Stimulated activated naive B cell treated with anti-CD40 and anti-IgM and Interleukin-4, amounts not matched to agents 10 μg/mL and 1 μg/mL and 100 μg/mL, for 72 hours (primary cell): ENCODE measurements around the gene TEX51.

Experiments
- ATAC-seq, 2 donors: fragments of 150-1000 bp; cut with Tn5 transposase; replicated peaks; 2 replicates each; pipeline ENCODE4 v1.10.0; 2021; ENCODE audit warnings: moderate library complexity in 1 of 2
- DNase-seq: peaks from one replicate; pipeline ENCODE4 v3.0.0; 2021
- H3K27ac Mint-ChIP-seq: one replicate; pipeline ENCODE4 v1.8.0; 2022; ENCODE audit warnings: mild to moderate bottlenecking, mixed read lengths
- H3K27me3 Mint-ChIP-seq, 2 donors: one replicate each; pipeline ENCODE4 v1.8.0; 2022; ENCODE audit warnings: mixed read lengths in 2 of 2
- H3K36me3 Mint-ChIP-seq, 2 donors: one replicate each; pipeline ENCODE4 v1.8.0; 2022; ENCODE audit warnings: mixed read lengths in 2 of 2, mild to moderate bottlenecking in 1 of 2
- H3K4me1 Mint-ChIP-seq, 2 donors: one replicate each; pipeline ENCODE4 v1.8.0; 2022; ENCODE audit warnings: mixed read lengths in 2 of 2, mild to moderate bottlenecking in 1 of 2
- H3K4me3 Mint-ChIP-seq, 2 donors: one replicate each; pipeline ENCODE4 v1.8.0; 2022; ENCODE audit warnings: mild to moderate bottlenecking in 2 of 2, mixed read lengths in 2 of 2, moderate library complexity in 1 of 2
- H3K9me3 Mint-ChIP-seq, 2 donors: one replicate each; pipeline ENCODE4 v1.8.0; 2022; ENCODE audit warnings: mixed read lengths in 2 of 2, mild to moderate bottlenecking in 1 of 2

TEX51 gene

GRCh38 chr2:126930970-126931590, 32.4 kb downstream of the TEX51 start:
- Mint-ChIP-seq H3K4me1 (peaks cover 7 to 11% of the 10 kb centered on the region in 2 donors), H3K4me3 (no peak overlapping the region), H3K9me3 (peaks cover 9 to 18% of the 10 kb centered on the region in 2 donors), H3K36me3 (peaks cover 0 to 6% of the 10 kb centered on the region in 2 donors), H3K27ac (no peak overlapping the region), H3K27me3 (peaks cover 7 to 22% of the 10 kb centered on the region in 2 donors)
- DNase-seq (no peak), ATAC-seq (no peak)

- Mint-ChIP-seq H3K27ac (no peak overlapping the region), H3K27me3 (peaks cover 7 to 25% of the 10 kb centered on the region in 2 donors), H3K36me3 (peaks cover 0 to 6% of the 10 kb centered on the region in 2 donors), H3K4me1 (peaks cover 12 to 14% of the 10 kb centered on the region in 2 donors), H3K9me3 (peaks cover 9 to 13% of the 10 kb centered on the region in 2 donors), H3K4me3 (no peak overlapping the region)
- ATAC-seq (no peak), DNase-seq (no peak)
Observed at GRCh38 chr2:126932529-126932928, 33.8 kb downstream of the TEX51 start.

GRCh38 chr2:126932966-126933710, 34.4 kb downstream of the TEX51 start:
- Mint-ChIP-seq H3K27me3 (peaks cover 7 to 28% of the 10 kb centered on the region in 2 donors), H3K36me3 (peaks cover 0 to 6% of the 10 kb centered on the region in 2 donors), H3K27ac (no peak overlapping the region), H3K4me1 (peaks cover 12 to 14% of the 10 kb centered on the region in 2 donors), H3K4me3 (no peak overlapping the region), H3K9me3 (peaks cover 9 to 10% of the 10 kb centered on the region in 2 donors)
- DNase-seq (no peak), ATAC-seq (no peak)

- Mint-ChIP-seq H3K36me3 (peaks cover 0 to 6% of the 10 kb centered on the region in 2 donors), H3K4me1 (peaks cover 12 to 14% of the 10 kb centered on the region in 2 donors), H3K9me3 (peaks cover 9 to 10% of the 10 kb centered on the region in 2 donors), H3K4me3 (no peak overlapping the region), H3K27me3 (peaks cover 7 to 30% of the 10 kb centered on the region in 2 donors), H3K27ac (no peak overlapping the region)
- DNase-seq = no peak
- no peak for ATAC-seq
Observed at GRCh38 chr2:126933711-126934091, 35.0 kb downstream of the TEX51 start.

- Mint-ChIP-seq H3K4me1 (peaks cover 12 to 14% of the 10 kb centered on the region in 2 donors), H3K36me3 (peaks cover 0 to 6% of the 10 kb centered on the region in 2 donors), H3K4me3 (no peak overlapping the region), H3K9me3 (peaks cover 5 to 9% of the 10 kb centered on the region in 2 donors), H3K27me3 (peaks cover 7 to 30% of the 10 kb centered on the region in 2 donors), H3K27ac (no peak overlapping the region)
- ATAC-seq (no peak), DNase-seq (no peak)
Observed at GRCh38 chr2:126934809-126935208, 36.1 kb downstream of the TEX51 start.

- H3K36me3 Mint-ChIP-seq = peaks cover 0 to under 1% of the 10 kb centered on the region in 2 donors
- H3K9me3 Mint-ChIP-seq = peaks cover 0 to under 1% of the 10 kb centered on the region in 2 donors
- H3K27me3 Mint-ChIP-seq = peaks cover 0 to 25% of the 10 kb centered on the region in 2 donors
- peaks cover 12 to 14% of the 10 kb centered on the region in 2 donors for H3K4me1 Mint-ChIP-seq
- no peak overlapping the region for H3K4me3 Mint-ChIP-seq
- H3K27ac Mint-ChIP-seq = no peak overlapping the region
- ATAC-seq (peak; percentile 68 to 70), DNase-seq (no peak)
Observed at GRCh38 chr2:126935774-126936173, 37.1 kb downstream of the TEX51 start.

GRCh38 chr2:126936219-126936723, 37.6 kb downstream of the TEX51 start:
- Mint-ChIP-seq H3K27ac (no peak overlapping the region), H3K4me3 (no peak overlapping the region), H3K27me3 (peaks cover 0 to 25% of the 10 kb centered on the region in 2 donors), H3K9me3 (no peaks in the 10 kb centered on the region), H3K36me3 (no peaks in the 10 kb centered on the region), H3K4me1 (peaks cover 12 to 14% of the 10 kb centered on the region in 2 donors)
- ATAC-seq (peak in 1 of 2 donors; percentile 8), DNase-seq (no peak)

GRCh38 chr2:126940331-126940730, 41.6 kb downstream of the TEX51 start:
- H3K4me1 Mint-ChIP-seq = peaks cover 10% of the 10 kb centered on the region in 2 donors
- no peak overlapping the region for H3K27ac Mint-ChIP-seq
- no peak for DNase-seq
- H3K27me3 Mint-ChIP-seq = peaks cover 0 to 20% of the 10 kb centered on the region in 2 donors
- no peak overlapping the region for H3K4me3 Mint-ChIP-seq
- no peak for ATAC-seq
- H3K9me3 Mint-ChIP-seq = peaks cover 5 to 8% of the 10 kb centered on the region in 2 donors
- no peaks in the 10 kb centered on the region for H3K36me3 Mint-ChIP-seq

GRCh38 chr2:126942427-126943203, 43.9 kb downstream of the TEX51 start:
- H3K4me3 Mint-ChIP-seq = no peak overlapping the region
- DNase-seq (no peak), ATAC-seq (no peak)
- no peaks in the 10 kb centered on the region for H3K4me1 Mint-ChIP-seq
- peaks cover 5 to 8% of the 10 kb centered on the region in 2 donors for H3K9me3 Mint-ChIP-seq
- H3K36me3 Mint-ChIP-seq = no peaks in the 10 kb centered on the region
- peaks cover 4 to 19% of the 10 kb centered on the region in 2 donors for H3K27me3 Mint-ChIP-seq
- H3K27ac Mint-ChIP-seq = no peak overlapping the region

- ATAC-seq = no peak
- peaks cover 4 to 14% of the 10 kb centered on the region in 2 donors for H3K27me3 Mint-ChIP-seq
- peaks cover 5 to 8% of the 10 kb centered on the region in 2 donors for H3K9me3 Mint-ChIP-seq
- H3K36me3 Mint-ChIP-seq = no peaks in the 10 kb centered on the region
- no peak overlapping the region for H3K27ac Mint-ChIP-seq
- no peaks in the 10 kb centered on the region for H3K4me1 Mint-ChIP-seq
- H3K4me3 Mint-ChIP-seq = no peak overlapping the region
- no peak for DNase-seq
Observed at GRCh38 chr2:126943612-126944348, 45.1 kb downstream of the TEX51 start.

- DNase-seq (no peak), ATAC-seq (no peak)
- no peak overlapping the region for H3K27ac Mint-ChIP-seq
- H3K27me3 Mint-ChIP-seq = peaks cover 4 to 14% of the 10 kb centered on the region in 2 donors
- no peaks in the 10 kb centered on the region for H3K36me3 Mint-ChIP-seq
- no peak overlapping the region for H3K4me3 Mint-ChIP-seq
- no peaks in the 10 kb centered on the region for H3K4me1 Mint-ChIP-seq
- peaks cover 5 to 8% of the 10 kb centered on the region in 2 donors for H3K9me3 Mint-ChIP-seq
Observed at GRCh38 chr2:126945118-126945517, 46.4 kb downstream of the TEX51 start.

- H3K27ac Mint-ChIP-seq = no peak overlapping the region
- no peaks in the 10 kb centered on the region for H3K4me1 Mint-ChIP-seq
- ATAC-seq (no peak), DNase-seq (no peak)
- H3K36me3 Mint-ChIP-seq = no peaks in the 10 kb centered on the region
- H3K4me3 Mint-ChIP-seq = no peak overlapping the region
- peaks cover 4 to 14% of the 10 kb centered on the region in 2 donors for H3K27me3 Mint-ChIP-seq
- H3K9me3 Mint-ChIP-seq = peaks cover 5 to 12% of the 10 kb centered on the region in 2 donors
Observed at GRCh38 chr2:126946318-126947102, 47.8 kb downstream of the TEX51 start.

- no peaks in the 10 kb centered on the region for H3K36me3 Mint-ChIP-seq
- peaks cover 4 to 14% of the 10 kb centered on the region in 2 donors for H3K27me3 Mint-ChIP-seq
- no peak overlapping the region for H3K4me3 Mint-ChIP-seq
- H3K9me3 Mint-ChIP-seq = peaks cover 5 to 12% of the 10 kb centered on the region in 2 donors
- no peak for DNase-seq
- ATAC-seq = no peak
- H3K4me1 Mint-ChIP-seq = no peaks in the 10 kb centered on the region
- no peak overlapping the region for H3K27ac Mint-ChIP-seq
Observed at GRCh38 chr2:126947103-126947429, 48.4 kb downstream of the TEX51 start.
